Lower lobe of right lung (tissue), 2 donors: ENCODE data around the gene ALDH9A1. TPM values are rescaled to one million over a fixed set of nuclear protein-coding genes. Genes with fewer than 3 reads are reported as not detected.

Experiments
- ATAC-seq, 2 donors: fragments of 200-7000 bp; cut with Tn5 transposase; one replicate each; pipeline ENCODE4 v1.9.1; 2020 to 2022; ENCODE audit warnings: mild to moderate bottlenecking in 2 of 2, moderate library complexity in 2 of 2
- DNase-seq: peaks from one replicate; pipeline ENCODE4 v3.0.0-alpha.2; 2020
- H3K27ac ChIP-seq: fragments of 200-600 bp; one replicate; pipeline ENCODE4 v1.8.0; 2022
- H3K27me3 ChIP-seq: fragments of 200-600 bp; one replicate; pipeline ENCODE4 v1.8.0; 2022; ENCODE audit warnings: low read depth
- H3K36me3 ChIP-seq: fragments of 200-600 bp; one replicate; pipeline ENCODE4 v1.8.0; 2022; ENCODE audit warnings: mild to moderate bottlenecking
- H3K4me1 ChIP-seq: fragments of 200-600 bp; one replicate; pipeline ENCODE4 v1.8.0; 2022
- H3K4me3 ChIP-seq: fragments of 200-600 bp; one replicate; pipeline ENCODE4 v1.8.0; 2022; ENCODE audit warnings: mild to moderate bottlenecking
- H3K9me3 ChIP-seq: fragments of 200-600 bp; one replicate; pipeline ENCODE4 v1.8.0; 2022
- CTCF ChIP-seq: fragments of 200-600 bp; IDR thresholded peaks from one replicate; pipeline ENCODE4 v1.8.0; 2022; ENCODE audit warnings: antibody characterized with exemption, mild to moderate bottlenecking
- intact Hi-C: fragments of 100-400 bp; cut with DNase I; formaldehyde crosslinking; loops from one replicate; pipeline ENCODE4 v1.11.0; 2022
- total RNA-seq: library from RNA; stranded (reverse); fragmentation: NEBNext Ultra II Directional; extraction: Animal tissue kit (Norgen Biotek cat#: 25700); gene quantifications from one replicate; pipeline ENCODE4 v1.2.1, GENCODE V29; 2021
- donor health status: DM: no; HTN: yes; CAD: no; lungs with severe emphysema.

ALDH9A1 gene
- total RNA-seq, 1 donor from 2014 or later, result 63.0 TPM

GRCh38 chr1:165648919-165649572 lies 49.3 kb downstream of the ALDH9A1 start:
- Histone ChIP-seq H3K36me3 (peaks cover 52% of the 10 kb centered on the region), H3K27ac (no peak overlapping the region), H3K9me3 (no peaks in the 10 kb centered on the region), H3K4me1 (peaks cover 19% of the 10 kb centered on the region), H3K27me3 (no peaks in the 10 kb centered on the region), H3K4me3 (no peak overlapping the region)
- ATAC-seq (no peak), DNase-seq (no peak)
- intact Hi-C loops, result no loop called here
- TF ChIP-seq CTCF, result no peak

GRCh38 chr1:165647970-165648369 lies 50.4 kb downstream of the ALDH9A1 start:
- Histone ChIP-seq H3K27ac (no peak overlapping the region), H3K27me3 (no peaks in the 10 kb centered on the region), H3K4me1 (peaks cover 23% of the 10 kb centered on the region), H3K36me3 (peaks cover 41% of the 10 kb centered on the region), H3K4me3 (no peak overlapping the region), H3K9me3 (no peaks in the 10 kb centered on the region)
- DNase-seq (no peak), ATAC-seq (no peak)
- no peak for TF ChIP-seq CTCF
- intact Hi-C loops, result no loop called here

GRCh38 chr1:165647517-165647916 lies 50.8 kb downstream of the ALDH9A1 start:
- no peak for TF ChIP-seq CTCF
- Histone ChIP-seq H3K27ac (no peak overlapping the region), H3K9me3 (no peaks in the 10 kb centered on the region), H3K36me3 (peaks cover 37% of the 10 kb centered on the region), H3K4me1 (peaks cover 28% of the 10 kb centered on the region), H3K4me3 (no peak overlapping the region), H3K27me3 (no peaks in the 10 kb centered on the region)
- ATAC-seq, result no peak
- DNase-seq, result no peak
- intact Hi-C loops, result no loop called here

GRCh38 chr1:165645654-165646366 lies 52.6 kb downstream of the ALDH9A1 start:
- no peak overlapping the region for H3K27ac ChIP-seq
- TF ChIP-seq CTCF, result no peak
- H3K36me3 ChIP-seq, result peaks cover 20% of the 10 kb centered on the region
- no peak overlapping the region for H3K4me3 ChIP-seq
- no peak for DNase-seq
- H3K27me3 ChIP-seq, result no peaks in the 10 kb centered on the region
- H3K9me3 ChIP-seq, result no peaks in the 10 kb centered on the region
- peaks cover 44% of the 10 kb centered on the region for H3K4me1 ChIP-seq
- ATAC-seq, result peak; percentile 53 to 61
- intact Hi-C loops, result no loop called here

- TF ChIP-seq CTCF, result no peak
Measured at GRCh38 chr1:165644064-165644735, 54.2 kb downstream of the ALDH9A1 start.

More at GRCh38 chr1:165644064-165644735, 54.2 kb downstream of the ALDH9A1 start:
- no peaks in the 10 kb centered on the region for H3K27me3 ChIP-seq
- DNase-seq, result no peak
- peaks cover 48% of the 10 kb centered on the region for H3K4me1 ChIP-seq
- intact Hi-C loops, result no loop called here
- ATAC-seq, result no peak
- no peak overlapping the region for H3K4me3 ChIP-seq
- no peak overlapping the region for H3K27ac ChIP-seq
- H3K9me3 ChIP-seq, result no peaks in the 10 kb centered on the region
- H3K36me3 ChIP-seq, result peaks cover 10% of the 10 kb centered on the region
